Dedifferentiated amniotic fluid mesenchymal stem cell (primary cell): ENCODE data around the gene USP25.
A peak's percentile ranks its signal among the peaks of the same experiment; 100 is the strongest.

ENCODE experiments used
- DNase-seq: peaks from one replicate; pipeline ENCODE4 v3.0.0-alpha.2; 2016; ENCODE audit errors: extremely low spot score

Gene USP25

GRCh38 chr21:15852146-15852545 lies 122.4 kb downstream of the USP25 start:
- no peak for DNase-seq

DNA sequence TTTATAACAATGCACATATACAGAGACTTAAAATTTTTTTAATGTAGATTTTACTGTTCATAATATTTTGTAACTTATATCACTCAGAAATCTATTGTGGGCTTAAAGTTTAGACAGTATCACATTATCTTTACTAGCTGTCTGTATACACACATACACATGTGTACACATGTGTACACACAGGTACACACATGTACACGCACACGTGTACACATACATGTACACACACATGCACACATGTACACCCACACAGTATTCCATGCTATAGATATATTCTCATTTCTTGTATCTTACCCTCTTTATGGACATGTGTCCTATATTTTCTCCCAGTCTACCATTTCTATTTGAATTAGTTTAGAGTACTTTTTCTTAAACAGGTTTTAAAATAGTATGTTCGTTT lies 123.3 kb downstream of the USP25 start:
- DNase-seq, result no peak

GRCh38 chr21:15856813-15857212 lies 127.0 kb downstream of the USP25 start:
- DNase-seq, result no peak

- no peak for DNase-seq
These were observed 128.0 kb downstream of the USP25 start for GRCh38 chr21:15857740-15858139.

DNA sequence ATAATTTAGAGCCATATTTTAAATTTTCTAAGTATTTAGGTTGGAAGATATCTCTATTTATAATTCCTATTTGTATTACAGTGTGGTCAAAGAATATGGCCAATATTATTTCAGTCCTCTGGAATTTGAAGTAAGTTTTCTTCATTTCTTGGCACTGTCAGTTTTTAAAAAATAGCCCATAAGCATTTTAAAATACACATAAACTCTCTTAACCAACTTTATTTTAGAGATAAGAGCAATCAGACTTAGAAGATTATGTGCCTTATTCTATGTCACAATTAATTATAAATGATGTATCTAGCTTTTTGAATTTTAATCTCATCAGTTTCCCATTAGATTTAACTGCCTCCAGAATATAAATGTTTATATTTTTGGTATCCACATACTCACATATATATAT lies 130.8 kb downstream of the USP25 start:
- DNase-seq, result no peak

DNA sequence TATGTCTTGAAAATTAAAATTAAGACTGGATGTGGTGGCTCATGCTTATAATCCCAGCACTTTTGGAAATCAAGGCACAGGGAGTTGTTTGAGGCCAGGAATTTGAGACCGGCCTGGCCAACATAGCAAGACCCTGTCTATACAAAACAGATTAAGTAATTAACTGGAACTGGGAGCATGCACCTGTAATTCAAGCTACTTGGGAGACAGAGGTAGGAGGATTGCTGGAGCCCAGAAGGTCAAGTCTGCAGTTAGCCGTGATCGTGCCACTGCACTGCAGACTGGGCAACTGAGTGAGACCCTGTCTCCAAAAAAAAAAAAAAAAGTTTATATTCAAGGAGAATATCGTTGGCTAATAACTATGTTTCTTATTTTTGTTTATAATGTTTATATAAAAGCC lies 139.2 kb downstream of the USP25 start:
- no peak for DNase-seq

DNA sequence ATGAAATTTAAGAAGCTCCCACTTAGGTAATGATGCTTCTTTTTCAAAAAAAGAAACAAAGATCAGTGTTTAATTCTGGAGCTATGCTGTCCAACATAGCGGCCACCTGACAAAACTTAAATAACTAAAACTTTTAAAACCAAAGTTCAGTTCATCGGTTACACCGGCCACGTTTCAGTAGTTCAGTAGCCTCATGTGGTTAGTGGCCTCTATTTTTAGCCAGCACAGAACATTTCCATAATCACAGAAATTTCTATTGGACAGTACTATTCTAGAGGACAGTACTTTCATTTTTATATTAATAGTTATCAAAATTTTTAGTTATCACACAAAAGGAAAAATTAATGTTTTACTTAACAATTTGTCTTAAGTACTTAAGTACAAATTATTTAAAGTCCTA lies 141.0 kb downstream of the USP25 start:
- no peak for DNase-seq

- no peak for DNase-seq
These were observed 142.5 kb downstream of the USP25 start for GRCh38 chr21:15872236-15872635.

DNA sequence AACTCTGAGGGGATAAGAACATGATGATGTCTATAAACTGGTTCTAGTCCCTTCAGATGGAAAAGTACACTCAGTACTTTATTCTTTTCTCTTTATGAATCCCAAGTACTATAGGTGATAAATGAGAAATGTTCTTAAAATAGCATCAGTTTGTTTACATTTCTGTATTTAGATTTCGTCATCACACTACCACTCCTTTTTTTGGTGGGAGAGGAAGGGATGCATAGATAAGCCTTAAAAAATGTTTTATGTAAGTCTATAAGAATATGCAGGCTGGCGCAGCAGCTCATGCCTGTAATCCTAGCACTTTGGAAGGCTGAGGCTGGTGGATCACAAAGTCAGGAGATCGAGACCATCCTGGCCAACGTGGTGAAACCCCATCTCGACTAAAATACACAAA lies 144.8 kb downstream of the USP25 start:
- no peak for DNase-seq

DNA sequence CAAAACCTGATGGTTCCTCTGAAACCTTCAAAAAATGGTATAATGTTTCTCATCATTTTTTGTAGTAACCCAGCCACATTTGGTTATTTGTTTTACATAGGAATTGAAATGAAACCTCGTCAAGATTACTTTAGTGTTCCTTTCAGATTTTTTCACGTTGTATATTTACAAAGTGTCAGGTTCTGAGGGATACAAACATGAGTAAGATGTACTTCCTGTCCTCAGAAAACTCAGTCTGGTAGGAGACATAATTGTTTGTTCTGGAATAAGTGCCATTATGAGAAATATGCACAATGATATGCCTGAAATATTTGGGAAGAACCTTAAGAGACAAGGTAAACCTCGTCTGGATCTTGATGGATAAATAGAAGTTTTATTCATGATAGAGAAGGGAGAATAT lies 145.5 kb downstream of the USP25 start:
- no peak for DNase-seq

GRCh38 chr21:15893902-15894301 lies 164.1 kb downstream of the USP25 start:
- no peak for DNase-seq

GRCh38 chr21:15894596-15894995 lies 164.8 kb downstream of the USP25 start:
- DNase-seq, result peak; percentile 51

DNA sequence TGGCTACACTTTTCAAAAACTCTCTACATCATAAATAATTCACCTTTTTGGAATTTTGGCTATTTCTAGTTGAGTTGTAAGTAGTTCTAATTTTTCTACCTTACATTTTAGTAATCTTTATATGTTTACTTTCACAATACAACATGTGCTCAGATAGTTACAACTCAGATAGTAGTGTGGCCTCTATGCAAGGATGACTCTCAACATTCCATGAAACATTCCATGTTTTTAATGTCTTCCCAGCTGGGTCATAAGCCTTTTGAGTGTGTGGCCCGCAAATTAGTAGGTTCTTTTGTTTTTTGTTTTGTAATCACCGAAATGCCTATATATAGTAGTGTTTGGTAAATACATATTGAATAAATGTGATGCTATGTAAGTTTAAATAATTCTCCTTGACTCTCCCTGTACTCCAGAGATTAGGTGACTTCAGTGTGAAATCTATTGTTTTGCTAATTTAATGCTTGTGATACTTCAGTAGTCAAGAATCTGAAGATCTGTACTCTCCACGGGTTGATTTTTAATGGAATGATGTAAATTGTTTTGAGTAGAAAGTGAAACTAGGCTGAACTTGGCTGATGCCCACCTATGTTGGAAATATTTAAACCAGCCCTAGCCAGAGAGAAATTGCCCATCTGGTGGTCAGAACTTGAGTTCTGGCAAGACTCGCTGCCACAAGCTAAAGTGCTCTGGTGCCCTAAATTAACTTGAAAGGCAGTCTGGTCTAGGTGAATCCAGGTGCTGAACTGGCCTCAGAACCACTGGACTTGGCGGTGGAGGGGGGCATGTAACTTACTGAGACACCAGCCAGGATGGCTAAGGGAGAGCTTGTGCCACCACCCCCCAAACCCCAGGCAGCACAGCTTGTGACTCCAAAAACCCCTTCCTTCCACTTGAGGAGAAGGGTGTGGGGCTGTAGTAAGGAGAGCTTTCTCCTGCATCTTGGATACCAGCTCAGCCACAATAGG lies 165.6 kb downstream of the USP25 start:
- no peak for DNase-seq

GRCh38 chr21:15896501-15896900 lies 166.7 kb downstream of the USP25 start:
- no peak for DNase-seq

- DNase-seq, result no peak
These were observed 174.6 kb downstream of the USP25 start for GRCh38 chr21:15904389-15904788.

GRCh38 chr21:15908187-15908586 lies 178.4 kb downstream of the USP25 start:
- DNase-seq, result no peak

- DNase-seq, result no peak
These were observed 198.4 kb downstream of the USP25 start for GRCh38 chr21:15928196-15928595.

DNA sequence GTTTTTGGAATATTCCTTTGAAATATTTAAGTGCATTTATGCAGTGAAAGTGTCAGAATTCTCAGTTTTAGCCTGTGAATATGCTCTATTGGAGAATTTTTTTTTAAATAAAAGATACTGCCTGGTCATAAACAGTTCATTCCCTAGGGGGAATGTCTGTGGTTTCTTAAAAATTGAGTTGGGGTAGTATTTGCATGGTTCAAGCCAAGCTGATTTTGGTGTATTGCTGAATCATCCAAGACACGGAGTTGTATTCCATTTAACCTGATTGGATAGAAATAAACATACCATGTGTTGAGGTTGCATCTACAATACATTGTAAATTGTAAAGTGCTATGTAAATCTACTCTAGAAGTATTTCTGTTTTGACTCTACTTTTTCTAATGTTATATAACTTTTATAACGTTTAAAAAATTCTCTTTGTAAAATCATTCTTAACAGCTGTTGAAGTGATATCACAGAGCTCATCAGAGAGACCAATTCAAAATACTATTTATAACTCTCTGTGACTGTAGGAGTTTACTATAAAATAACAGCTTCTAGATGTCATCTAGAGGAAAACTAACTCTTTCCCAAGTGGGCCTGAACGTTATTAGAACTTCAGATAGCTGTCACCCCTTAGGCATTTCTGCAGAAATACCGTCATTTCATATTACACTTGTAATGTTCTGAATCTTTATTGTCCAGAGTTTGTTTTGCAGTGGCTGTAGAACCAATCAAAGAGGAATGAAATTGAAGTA lies 199.1 kb downstream of the USP25 start:
- DNase-seq, result no peak

GRCh38 chr21:15929536-15929935 lies 199.8 kb downstream of the USP25 start:
- no peak for DNase-seq
